Measurements from ENCODE around the gene OR2F2.

GRCh38 chr7:143885951-143886350 lies 49.1 kb upstream of the OR2F2 start:
- TF ChIP-seq CTCF (conservative IDR thresholded peaks at IDR 0.05 in 1 of 2, IDR thresholded peaks at IDR 0.05 in 1 of 2; ENCODE audit: extremely low read depth in 1 of 2, insufficient read depth in 1 of 2, low read depth in 1 of 2, low read length in 2 of 2), result no peak
- TF ChIP-seq EZH2 (IDR thresholded peaks at IDR 0.05; ENCODE audit: borderline replicate concordance, low read length), result no peak

Data from mammary epithelial cell (primary cell).